GM12864 (cell line): ENCODE results near the gene AGRP.
"Not testable (repeated sequence)": the region's sequence is repeated elsewhere in the genome, so short reads cannot be mapped to it uniquely, and the experiment has no call there.

Source experiments
- DNase-seq: peaks from one replicate; pipeline ENCODE4 v3.0.0-alpha.2; 2011; ENCODE audit warnings: low read depth
- H3K4me3 ChIP-seq: 2 replicates; pipeline ENCODE4 v1.5.1; 2011; ENCODE audit warnings: mild to moderate bottlenecking, low read depth, low read length, control low read depth
- CTCF ChIP-seq: IDR thresholded peaks from 2 replicates; pipeline ENCODE4 v1.5.1; 2011; ENCODE audit warnings: low read depth, mild to moderate bottlenecking, moderate library complexity, low read length, control low read depth, inconsistent platforms; ENCODE audit errors: missing control alignments

Gene AGRP

GRCh38 chr16:67499106-67499505, 15.8 kb upstream of the AGRP start:
- TF ChIP-seq CTCF, result no peak
- no peak overlapping the region for H3K4me3 ChIP-seq
- DNase-seq, result no peak

- DNase-seq, result no peak
- no peak for TF ChIP-seq CTCF
- no peak overlapping the region for H3K4me3 ChIP-seq
These were observed 7.2 kb upstream of the AGRP start for GRCh38 chr16:67490335-67491096.

DNA sequence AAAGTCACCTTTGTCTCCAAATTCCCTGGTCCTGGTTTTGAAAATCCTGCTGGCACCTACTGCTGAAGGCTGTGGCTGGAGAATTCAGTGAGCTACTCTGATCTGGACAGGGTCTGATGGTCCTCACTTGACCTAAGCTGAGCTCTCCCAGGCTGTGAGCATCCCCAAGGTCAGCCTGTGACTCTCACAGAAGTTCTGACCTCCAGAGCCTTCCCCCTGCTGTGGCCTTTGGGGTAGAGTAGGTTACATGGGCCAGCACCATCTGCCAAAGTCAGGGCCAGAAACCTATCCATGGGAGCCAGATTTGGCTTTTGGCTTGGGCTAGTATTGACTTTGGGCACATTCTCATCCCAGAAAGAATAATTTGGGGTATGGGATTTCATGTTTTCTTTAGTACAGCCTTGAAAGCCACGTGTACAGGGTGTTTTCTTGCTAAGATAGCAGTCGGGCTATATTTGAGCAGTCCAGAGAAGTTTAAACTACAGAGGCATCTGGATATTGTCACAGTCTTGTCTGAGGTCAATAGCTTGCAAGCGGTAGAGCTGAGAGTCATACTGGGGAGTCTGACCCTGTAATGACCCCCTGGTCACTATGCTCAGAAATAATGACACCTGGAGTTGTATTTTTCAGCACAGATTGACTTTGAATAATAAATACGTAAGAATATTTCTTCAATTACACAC, 6.2 kb upstream of the AGRP start:
- no peak overlapping the region for H3K4me3 ChIP-seq
- no peak for TF ChIP-seq CTCF
- DNase-seq, result no peak

- not testable (repeated sequence) for H3K4me3 ChIP-seq, DNase-seq
These were observed 4.2 kb upstream of the AGRP start for GRCh38 chr16:67487561-67487960.

- DNase-seq, result no peak
- no peak for TF ChIP-seq CTCF
- no peak overlapping the region for H3K4me3 ChIP-seq
These were observed 3.5 kb upstream of the AGRP start for GRCh38 chr16:67486805-67487204.

GRCh38 chr16:67483731-67484525, 581 bp upstream of the AGRP start:
- no peak overlapping the region for H3K4me3 ChIP-seq
- no peak for TF ChIP-seq CTCF
- DNase-seq, result no peak

GRCh38 chr16:67482233-67482924, 968 bp downstream of the AGRP start:
- no peak for TF ChIP-seq CTCF
- peak overlapping the region; percentile 83 for H3K4me3 ChIP-seq
- DNase-seq, result no peak
